ENCODE data around the gene DLG1.

The DLG1 gene

GRCh38 chr3:197003461-197004385, 294.7 kb downstream of the DLG1 start:
- DNase-seq (ENCODE audit: low spot score) = no peak
- Histone ChIP-seq H3K4me3 (peak overlapping the region; percentile 84), H3K27ac (peak overlapping the region; percentile 69 to 91)
- TF ChIP-seq CTCF (IDR thresholded peaks at IDR 0.05) = no peak

- DNase-seq (ENCODE audit: low spot score) = no peak
- H3K4me3 ChIP-seq = peak overlapping the region; percentile 84
- H3K27ac ChIP-seq = peak overlapping the region; percentile 69 to 91
- peak; percentile 87 for TF ChIP-seq CTCF (IDR thresholded peaks at IDR 0.05)
Observed at GRCh38 chr3:197002701-197003454, 295.5 kb downstream of the DLG1 start.

GRCh38 chr3:197001972-197002700, 296.3 kb downstream of the DLG1 start:
- no peak for DNase-seq (ENCODE audit: low spot score)
- TF ChIP-seq CTCF (IDR thresholded peaks at IDR 0.05) = no peak

GRCh38 chr3:197001106-197001971, 297.1 kb downstream of the DLG1 start:
- Histone ChIP-seq H3K27ac (peak overlapping the region; percentile 69 to 91), H3K4me3 (peak overlapping the region; percentile 84)
- DNase-seq (ENCODE audit: low spot score) = no peak
- no peak for TF ChIP-seq CTCF (IDR thresholded peaks at IDR 0.05)

More at GRCh38 chr3:197001972-197002700, 296.3 kb downstream of the DLG1 start:
- peak overlapping the region; percentile 84 for H3K4me3 ChIP-seq
- H3K27ac ChIP-seq = peak overlapping the region; percentile 69 to 91

- no peak for TF ChIP-seq CTCF (IDR thresholded peaks at IDR 0.05)
Observed at GRCh38 chr3:197000211-197000610, 298.2 kb downstream of the DLG1 start.

More at GRCh38 chr3:197000211-197000610, 298.2 kb downstream of the DLG1 start:
- H3K27ac ChIP-seq = no peak overlapping the region
- DNase-seq (ENCODE audit: low spot score) = no peak
- no peak overlapping the region for H3K4me3 ChIP-seq
